AG08396 (cell line): ENCODE results near the gene SHOC1.
"Not testable (repeated sequence)": the region's sequence is repeated elsewhere in the genome, so short reads cannot be mapped to it uniquely, and the experiment has no call there.

ENCODE experiments used
- DNase-seq: peaks from one replicate; pipeline ENCODE4 v3.0.0; 2012; ENCODE audit warnings: low spot score, mixed read lengths

Gene SHOC1

GRCh38 chr9:111805262-111805661 lies 10.5 kb upstream of the SHOC1 start:
- no peak for DNase-seq

GRCh38 chr9:111804636-111805035 lies 9.9 kb upstream of the SHOC1 start:
- no peak for DNase-seq

- no peak for DNase-seq
These were observed 9.2 kb upstream of the SHOC1 start for GRCh38 chr9:111803924-111804323.

GRCh38 chr9:111799915-111800526 lies 5.3 kb upstream of the SHOC1 start:
- no peak for DNase-seq

- DNase-seq = no peak
These were observed 4.8 kb upstream of the SHOC1 start for GRCh38 chr9:111799506-111799905.

- DNase-seq = peak; percentile 16
These were observed 4.0 kb upstream of the SHOC1 start for GRCh38 chr9:111798786-111799185.

- no peak for DNase-seq
These were observed 761 bp upstream of the SHOC1 start for GRCh38 chr9:111795557-111795839.

- DNase-seq = not testable (repeated sequence)
These were observed 2.9 kb downstream of the SHOC1 start for GRCh38 chr9:111791821-111792220.

GRCh38 chr9:111789881-111790280 lies 4.9 kb downstream of the SHOC1 start:
- DNase-seq = no peak

- DNase-seq = no peak
These were observed 10.9 kb downstream of the SHOC1 start for GRCh38 chr9:111783857-111784256.

GRCh38 chr9:111783424-111783823 lies 11.3 kb downstream of the SHOC1 start:
- no peak for DNase-seq

GRCh38 chr9:111766066-111766465 lies 28.7 kb downstream of the SHOC1 start:
- no peak for DNase-seq

- DNase-seq = no peak
These were observed 32.2 kb downstream of the SHOC1 start for GRCh38 chr9:111762556-111762955.

GRCh38 chr9:111759762-111760639 lies 34.7 kb downstream of the SHOC1 start:
- peak; percentile 26 for DNase-seq

- no peak for DNase-seq
These were observed 39.9 kb downstream of the SHOC1 start for GRCh38 chr9:111754800-111755199.

GRCh38 chr9:111752455-111752854 lies 42.3 kb downstream of the SHOC1 start:
- no peak for DNase-seq
